SK-N-SH (cell line): ENCODE measurements around the gene POLR3E. TPM values are rescaled to one million over a fixed set of nuclear protein-coding genes. Genes with fewer than 3 reads are reported as not detected.
"Not testable (repeated sequence)": the region's sequence is repeated elsewhere in the genome, so short reads cannot be mapped to it uniquely, and the experiment has no call there.

Source experiments
- CTCF ChIA-PET: fragments of 300-600, 350-600 bp; formaldehyde crosslinking; extraction: SDS; loops from one replicate; lab custom pipeline; 2021; lab: Yijun Ruan, JAX
- POLR2A ChIA-PET: fragments of 350-600 bp; sonication (Branson Sonifier 250); formaldehyde crosslinking; extraction: SDS; loops from one replicate; lab custom pipeline; 2020; ENCODE audit warnings: antibody characterized with exemption, inconsistent platforms; lab: Yijun Ruan, JAX
- DNase-seq: peaks from one replicate; pipeline ENCODE4 v3.0.0; 2012
- H2AFZ ChIP-seq: fragments of 200-600 bp; sonication (generic); 2 replicates; pipeline ENCODE4 v1.8.1; 2016; ENCODE audit warnings: antibody characterized with exemption, mild to moderate bottlenecking, low read depth
- H3F3A ChIP-seq: fragments of 200-600 bp; sonication (generic); replicated peaks from 2 replicates; pipeline ENCODE3; 2016; ENCODE audit warnings: antibody characterized with exemption, mild to moderate bottlenecking; ENCODE audit not compliant: insufficient read depth
- H3K27ac ChIP-seq, 2 experiments: fragments of 200-500 bp in 1 of 2; fragments of 200-600 bp in 1 of 2; sonication (Bioruptor generic) in 1 of 2; sonication (generic), shearing (Covaris generic) in 1 of 2; 2 replicates each; pipeline versions ENCODE4 v1.5.1 to v1.6.1; 2014 to 2016; ENCODE audit warnings: low read depth in 2 of 2, inconsistent platforms in 1 of 2, low read length in 1 of 2, mild to moderate bottlenecking in 1 of 2, mixed read lengths in 1 of 2
- H3K27me3 ChIP-seq: fragments of 200-600 bp; sonication (generic), shearing (Covaris generic); 2 replicates; pipeline ENCODE4 v1.6.1; 2016; ENCODE audit warnings: mixed run types; ENCODE audit not compliant: insufficient read depth
- H3K36me3 ChIP-seq, 2 experiments: fragments of 200-500 bp in 1 of 2; fragments of 200-600 bp in 1 of 2; sonication (Bioruptor generic) in 1 of 2; sonication (generic) in 1 of 2; replicated peaks in 1 of 2; 2 replicates each; pipeline versions ENCODE3 to v1.5.1; 2014 to 2016; ENCODE audit warnings: low read length in 1 of 2, mild to moderate bottlenecking in 1 of 2; ENCODE audit not compliant: insufficient read depth in 2 of 2, control insufficient read depth in 1 of 2
- H3K4me1 ChIP-seq, 2 experiments: fragments of 200-500 bp in 1 of 2; fragments of 200-600 bp in 1 of 2; sonication (Bioruptor generic) in 1 of 2; sonication (generic), shearing (Covaris generic) in 1 of 2; 2 replicates each; pipeline versions ENCODE4 v1.5.1 to v1.6.1; 2014 to 2016; ENCODE audit warnings: low read depth in 1 of 2, low read length in 1 of 2, mixed run types in 1 of 2; ENCODE audit not compliant: insufficient read depth in 2 of 2, control insufficient read depth in 1 of 2
- H3K4me2 ChIP-seq: fragments of 200-600 bp; sonication (generic), shearing (Covaris generic); 2 replicates; pipeline ENCODE4 v1.6.1; 2017; ENCODE audit warnings: mixed run types
- H3K4me3 ChIP-seq, 2 experiments: fragments of 200-500 bp in 1 of 2; fragments of 200-600 bp in 1 of 2; sonication (Bioruptor generic) in 1 of 2; sonication (generic), shearing (Covaris generic) in 1 of 2; 2 replicates each; pipeline versions ENCODE4 v1.5.1 to v1.8.1; 2014 to 2016; ENCODE audit warnings: low read depth in 2 of 2, inconsistent platforms in 1 of 2, low read length in 1 of 2, mild to moderate bottlenecking in 1 of 2, mixed read lengths in 1 of 2, moderate library complexity in 1 of 2
- H3K79me2 ChIP-seq: fragments of 200-600 bp; sonication (generic); 2 replicates; pipeline ENCODE4 v1.8.1; 2017; ENCODE audit warnings: mild to moderate bottlenecking; ENCODE audit not compliant: insufficient read depth
- H3K9ac ChIP-seq: fragments of 200-600 bp; sonication (generic); 2 replicates; pipeline ENCODE4 v1.6.1; 2017; ENCODE audit warnings: mixed run types
- H3K9me2 ChIP-seq: fragments of 200-600 bp; sonication (generic); 2 replicates; pipeline ENCODE4 v1.6.1; 2017; ENCODE audit warnings: mixed run types
- H3K9me3 ChIP-seq: fragments of 200-600 bp; sonication (generic); 2 replicates; pipeline ENCODE4 v1.6.1; 2017; ENCODE audit warnings: mixed run types, mild to moderate bottlenecking, moderate library complexity
- H4K20me1 ChIP-seq: fragments of 200-600 bp; sonication (generic); 2 replicates; pipeline ENCODE4 v1.6.1; 2017; ENCODE audit warnings: mild to moderate bottlenecking, mixed run types; ENCODE audit not compliant: insufficient read depth
- CTCF ChIP-seq: fragments of 200-600 bp; sonication (generic); IDR thresholded peaks from 2 replicates; pipeline ENCODE4 v1.6.1; 2017; ENCODE audit warnings: antibody characterized with exemption, mild to moderate bottlenecking, moderate library complexity
- EP300 ChIP-seq, 2 experiments: IDR thresholded peaks; 2 replicates each; pipeline versions ENCODE4 v1.4.0 to v1.6.1; 2012; ENCODE audit warnings: borderline replicate concordance in 1 of 2, low read depth in 1 of 2, low read length in 1 of 2
- JUND ChIP-seq: IDR thresholded peaks from 2 replicates; pipeline ENCODE4 v1.4.0; 2012
- MXI1 ChIP-seq: IDR thresholded peaks from 2 replicates; pipeline ENCODE4 v1.6.1; 2012; ENCODE audit warnings: mild to moderate bottlenecking, low read depth, low read length, improper control_type of control experiment
- RAD21 ChIP-seq: IDR thresholded peaks from 2 replicates; pipeline ENCODE4 v1.6.1; 2012; ENCODE audit warnings: mild to moderate bottlenecking, low read length
- RCOR1 ChIP-seq: fragments of 150-350 bp; IDR thresholded peaks from 2 replicates; pipeline ENCODE4 v1.6.1; 2017; ENCODE audit warnings: antibody characterized with exemption, low read length
- SMC3 ChIP-seq: IDR thresholded peaks from 2 replicates; pipeline ENCODE4 v1.6.1; 2012; ENCODE audit warnings: low read depth, low read length, improper control_type of control experiment
- ZBTB33 ChIP-seq: IDR thresholded peaks from 2 replicates; pipeline ENCODE4 v1.4.0; 2012; ENCODE audit warnings: low read depth, borderline replicate concordance
- WGBS: methylation state at CpG from one replicate; pipeline ENCODE4 v1.1.6; 2017; ENCODE audit warnings: low lambda C conversion rate; 5-methylcytosine and 5-hydroxymethylcytosine counted together
- polyA plus RNA-seq, 3 experiments: library from polyadenylated mRNA; depleted of rRNA; stranded (reverse); fragments of >200 nt; gene quantifications; 2 replicates each; pipeline ENCODE4 v1.2.3, GENCODE V29; 2012
- TF ChIP-seq, protein P1 (sequence below): IDR thresholded peaks from 2 replicates; pipeline ENCODE4 v1.4.0; 2012; ENCODE audit warnings: low read depth

Gene POLR3E
- polyA plus RNA-seq, 1 of the 3 experiments (the other 2 are of a cell fraction): 59.6 TPM

DNA sequence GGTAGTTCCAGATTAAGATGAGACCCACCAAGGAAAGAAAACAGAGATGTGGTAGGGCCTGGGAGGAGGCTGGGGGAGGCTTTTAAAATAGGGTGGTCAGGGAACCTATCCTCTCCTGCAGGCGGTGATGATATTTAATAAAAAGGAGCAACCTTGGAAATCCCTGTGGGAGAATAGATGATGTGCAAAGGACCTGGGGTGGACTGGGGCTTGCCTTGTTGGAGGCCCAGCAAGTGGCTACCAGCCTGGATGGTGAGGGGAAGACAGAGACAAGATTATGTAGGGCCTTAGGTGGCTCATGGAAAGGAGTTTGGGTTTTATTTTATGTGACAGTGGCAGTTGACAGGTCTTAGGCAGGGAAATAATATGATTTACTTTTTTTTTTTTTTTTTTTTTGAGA, 1.8 kb downstream of the POLR3E start:
- H3K27me3 ChIP-seq: no peaks in the 10 kb centered on the region
- peaks cover 0 to 9% of the 10 kb centered on the region in 2 experiments; a peak in 1 of 4 replicates for H3K4me1 ChIP-seq
- peaks cover 0 to 14% of the 10 kb centered on the region in 2 experiments for H3K36me3 ChIP-seq
- peaks cover 26% of the 10 kb centered on the region for H3F3A ChIP-seq
- DNase-seq: no peak
- no peak overlapping the region for H3K9ac ChIP-seq
- ChIA-PET CTCF (interaction anchor here (1.5 to 6.4 kb wide), 5 partner anchors 12 to 104 kb away, joined by 3 to 115 read pairs (median 24); partner anchors contain the start of gene EEF2K), POLR2A (interaction anchor here (0.7 to 1.9 kb wide), 3 partner anchors 93 to 114 kb away, joined by 3 to 14 read pairs (median 3); partner anchors contain the start of gene EEF2K)
- no peaks in the 10 kb centered on the region for H3K9me2 ChIP-seq
- no peak overlapping the region for H2AFZ ChIP-seq
- WGBS: 100% methylated on average over 1 of the region's 1 CpG
- H3K27ac ChIP-seq: peak overlapping the region; percentile 41 to 90; a peak in 1 of 4 replicates
- H3K4me2 ChIP-seq: peak overlapping the region; percentile 87; the same call in 1 of the 2 replicates
- no peaks in the 10 kb centered on the region for H3K9me3 ChIP-seq
- H4K20me1 ChIP-seq: peaks cover 38% of the 10 kb centered on the region
- H3K79me2 ChIP-seq: peaks cover 42% of the 10 kb centered on the region
- H3K4me3 ChIP-seq: peak overlapping the region in 1 of 2 experiments; percentile 84; a peak in 1 of 4 replicates
- TF ChIP-seq ZBTB33: no peak
- no peak for TF ChIP-seq EP300 (IDR thresholded peaks at IDR 0.05; ENCODE audit: borderline replicate concordance in 1 of 2, low read depth in 1 of 2, low read length in 1 of 2)

DNA sequence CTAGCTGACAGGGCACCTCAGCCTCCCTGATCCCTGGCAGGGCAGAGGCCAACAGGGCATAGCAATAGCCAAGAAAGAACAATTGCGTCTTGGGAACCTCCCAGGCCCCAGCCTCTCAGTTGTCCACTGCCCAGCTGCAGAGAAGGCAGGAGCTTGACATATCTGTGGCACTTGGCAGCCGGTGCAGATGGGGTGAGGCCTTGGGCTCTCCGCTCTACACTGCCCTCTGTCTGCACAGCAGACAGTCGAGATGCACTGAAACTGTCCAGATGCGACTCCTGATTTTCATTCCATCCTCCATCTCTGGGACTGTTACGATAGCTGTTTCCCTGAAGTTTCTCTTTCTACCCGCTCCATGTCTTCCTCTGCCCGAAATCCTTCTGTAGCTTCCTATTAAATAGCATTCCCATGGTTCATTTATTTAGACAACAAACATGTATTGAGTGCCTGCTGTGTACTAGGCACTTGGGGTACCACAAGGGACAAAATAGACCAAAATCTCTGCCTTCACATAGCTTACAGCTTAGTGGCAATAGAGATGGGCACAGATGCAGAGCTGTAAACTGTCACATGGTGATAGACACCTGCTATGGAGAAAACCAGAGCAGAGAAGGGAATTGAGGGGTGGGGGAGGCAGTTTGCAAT, 3.3 kb downstream of the POLR3E start:
- H3K79me2 ChIP-seq: peaks cover 46% of the 10 kb centered on the region
- ChIA-PET POLR2A (interaction anchor here (0.6 to 1.0 kb wide), 2 partner anchors 61 to 109 kb away, joined by 4 to 6 read pairs; no protein-coding TSS in a partner anchor), CTCF (interaction anchor here (0.6 to 6.4 kb wide), 23 partner anchors 10 to 1376 kb away, joined by 3 to 115 read pairs (median 5); partner anchors contain the start of gene EEF2K)
- peaks cover 0 to 25% of the 10 kb centered on the region in 2 experiments for H3K36me3 ChIP-seq
- 42% methylated on average over 8 of the region's 8 CpGs for WGBS
- H3K27me3 ChIP-seq: no peaks in the 10 kb centered on the region
- H3F3A ChIP-seq: peaks cover 26% of the 10 kb centered on the region
- peak overlapping the region in 1 of 2 experiments; percentile 11; a peak in 1 of 4 replicates for H3K4me3 ChIP-seq
- no peaks in the 10 kb centered on the region for H3K9me3 ChIP-seq
- H3K9ac ChIP-seq: no peak overlapping the region
- H3K9me2 ChIP-seq: no peaks in the 10 kb centered on the region
- peak; percentile 76 for DNase-seq
- no peak overlapping the region for H3K4me2 ChIP-seq
- H2AFZ ChIP-seq: no peak overlapping the region
- H3K4me1 ChIP-seq: peaks cover 0 to 9% of the 10 kb centered on the region in 2 experiments; a peak in 1 of 4 replicates
- no peak overlapping the region; a peak in 1 of 4 replicates for H3K27ac ChIP-seq
- peaks cover 38% of the 10 kb centered on the region for H4K20me1 ChIP-seq
- TF ChIP-seq SMC3: peak; percentile 59
- TF ChIP-seq RCOR1: no peak
- TF ChIP-seq RAD21: peak; percentile 57
- peak; percentile 51 for TF ChIP-seq MXI1
- TF ChIP-seq JUND: no peak
- TF ChIP-seq, protein P1, sequence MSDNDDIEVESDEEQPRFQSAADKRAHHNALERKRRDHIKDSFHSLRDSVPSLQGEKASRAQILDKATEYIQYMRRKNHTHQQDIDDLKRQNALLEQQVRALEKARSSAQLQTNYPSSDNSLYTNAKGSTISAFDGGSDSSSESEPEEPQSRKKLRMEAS: no peak
- peak; percentile 65 for TF ChIP-seq CTCF

GRCh38 chr16:22301423-22301822, 4.2 kb downstream of the POLR3E start:
- not testable (repeated sequence) for H3K4me1 ChIP-seq, H3K9me2 ChIP-seq, H3K27me3 ChIP-seq, DNase-seq, H3K27ac ChIP-seq, H2AFZ ChIP-seq, H3K9me3 ChIP-seq, H3K4me3 ChIP-seq, H3K9ac ChIP-seq, H3K4me2 ChIP-seq
- ChIA-PET POLR2A (interaction anchor here (0.6 kb wide), 1 partner anchor 60 kb away, joined by 6 read pairs; no protein-coding TSS in a partner anchor), CTCF (interaction anchor here (0.8 to 6.4 kb wide), 7 partner anchors 9 to 342 kb away, joined by 3 to 115 read pairs (median 7); no protein-coding TSS in a partner anchor)
- peaks cover 46% of the 10 kb centered on the region for H3K79me2 ChIP-seq
- 96% methylated on average over 7 of the region's 7 CpGs for WGBS
- H3F3A ChIP-seq: peaks cover 21% of the 10 kb centered on the region
- peaks cover 0 to 32% of the 10 kb centered on the region in 2 experiments for H3K36me3 ChIP-seq
- H4K20me1 ChIP-seq: peaks cover 38% of the 10 kb centered on the region
